Nephron (organoid): Measurements from ENCODE around the gene C5AR2.
"Not testable (repeated sequence)": the region's sequence is repeated elsewhere in the genome, so short reads cannot be mapped to it uniquely, and the experiment has no call there.

ENCODE experiments used
- H3K27ac Mint-ChIP-seq, 3 experiments: 2 replicates each; pipeline ENCODE4 v1.8.0; 2020; ENCODE audit warnings: mixed read lengths in 3 of 3, mild to moderate bottlenecking in 2 of 3, moderate library complexity in 1 of 3
- H3K27me3 Mint-ChIP-seq: 2 replicates; pipeline ENCODE4 v1.8.0; 2021; ENCODE audit warnings: low read depth, mild to moderate bottlenecking, moderate library complexity, mixed read lengths
- H3K36me3 Mint-ChIP-seq: 2 replicates; pipeline ENCODE4 v1.8.0; 2020; ENCODE audit warnings: low read depth, mixed read lengths
- H3K4me1 Mint-ChIP-seq: 2 replicates; pipeline ENCODE4 v1.8.0; 2020; ENCODE audit warnings: mixed read lengths
- H3K4me3 Mint-ChIP-seq, 3 experiments: 2 replicates each; pipeline ENCODE4 v1.8.0; 2020; ENCODE audit warnings: mild to moderate bottlenecking in 3 of 3, mixed read lengths in 3 of 3, moderate library complexity in 2 of 3
- H3K9me3 Mint-ChIP-seq: 2 replicates; pipeline ENCODE4 v1.8.0; 2020; ENCODE audit warnings: mixed read lengths
- CTCF ChIP-seq, 3 experiments: fragments of 200-600 bp; sonication (generic); IDR thresholded peaks; one replicate each; pipeline ENCODE4 v1.5.0; 2021; ENCODE audit warnings: antibody characterized with exemption in 3 of 3; ENCODE audit not compliant: unreplicated experiment in 3 of 3

Gene C5AR2

GRCh38 chr19:47378246-47378645, 46.3 kb downstream of the C5AR2 start:
- H3K36me3 Mint-ChIP-seq, result peaks cover 37% of the 10 kb centered on the region
- H3K4me3 Mint-ChIP-seq, result no peak overlapping the region
- no peak overlapping the region for H3K27ac Mint-ChIP-seq
- no peak for TF ChIP-seq CTCF (IDR thresholded peaks at IDR 0.05; ENCODE audit: unreplicated experiment in 3 of 3)
- no peaks in the 10 kb centered on the region for H3K9me3 Mint-ChIP-seq
- H3K27me3 Mint-ChIP-seq, result no peaks in the 10 kb centered on the region
- no peaks in the 10 kb centered on the region for H3K4me1 Mint-ChIP-seq

- TF ChIP-seq CTCF (IDR thresholded peaks at IDR 0.05; ENCODE audit: unreplicated experiment in 3 of 3), result no peak
- no peaks in the 10 kb centered on the region for H3K27me3 Mint-ChIP-seq
- H3K4me3 Mint-ChIP-seq, result no peak overlapping the region
- H3K36me3 Mint-ChIP-seq, result peaks cover 35% of the 10 kb centered on the region
- no peaks in the 10 kb centered on the region for H3K9me3 Mint-ChIP-seq
- H3K4me1 Mint-ChIP-seq, result no peaks in the 10 kb centered on the region
- H3K27ac Mint-ChIP-seq, result no peak overlapping the region
Measured at GRCh38 chr19:47379381-47379938, 47.5 kb downstream of the C5AR2 start.

GRCh38 chr19:47380559-47380958, 48.6 kb downstream of the C5AR2 start:
- H3K27me3 Mint-ChIP-seq, result no peaks in the 10 kb centered on the region
- H3K9me3 Mint-ChIP-seq, result no peaks in the 10 kb centered on the region

GRCh38 chr19:47381121-47381520, 49.1 kb downstream of the C5AR2 start:
- Mint-ChIP-seq H3K4me3 (no peak overlapping the region), H3K9me3 (no peaks in the 10 kb centered on the region), H3K4me1 (no peaks in the 10 kb centered on the region), H3K36me3 (peaks cover 29% of the 10 kb centered on the region), H3K27me3 (no peaks in the 10 kb centered on the region), H3K27ac (no peak overlapping the region)
- TF ChIP-seq CTCF (IDR thresholded peaks at IDR 0.05; ENCODE audit: unreplicated experiment in 3 of 3), result no peak

More at GRCh38 chr19:47380559-47380958, 48.6 kb downstream of the C5AR2 start:
- Mint-ChIP-seq H3K4me1 (no peaks in the 10 kb centered on the region), H3K36me3 (peaks cover 32% of the 10 kb centered on the region), H3K4me3 (no peak overlapping the region), H3K27ac (no peak overlapping the region)
- no peak for TF ChIP-seq CTCF (IDR thresholded peaks at IDR 0.05; ENCODE audit: unreplicated experiment in 3 of 3)

- TF ChIP-seq CTCF (IDR thresholded peaks at IDR 0.05; ENCODE audit: unreplicated experiment in 3 of 3), result no peak
- Mint-ChIP-seq H3K4me1 (no peaks in the 10 kb centered on the region), H3K36me3 (peaks cover 28% of the 10 kb centered on the region), H3K9me3 (no peaks in the 10 kb centered on the region), H3K27ac (no peak overlapping the region), H3K27me3 (no peaks in the 10 kb centered on the region), H3K4me3 (no peak overlapping the region)
Measured at GRCh38 chr19:47381653-47382279, 49.8 kb downstream of the C5AR2 start.

GRCh38 chr19:47383890-47384289, 51.9 kb downstream of the C5AR2 start:
- H3K36me3 Mint-ChIP-seq, result peaks cover 20% of the 10 kb centered on the region
- H3K27ac Mint-ChIP-seq, H3K9me3 Mint-ChIP-seq, H3K4me1 Mint-ChIP-seq, H3K4me3 Mint-ChIP-seq, H3K27me3 Mint-ChIP-seq: not testable (repeated sequence)

GRCh38 chr19:47384533-47384932, 52.6 kb downstream of the C5AR2 start:
- H3K4me3 Mint-ChIP-seq, H3K9me3 Mint-ChIP-seq, H3K27ac Mint-ChIP-seq, H3K4me1 Mint-ChIP-seq, H3K27me3 Mint-ChIP-seq: not testable (repeated sequence)
- peaks cover 20% of the 10 kb centered on the region for H3K36me3 Mint-ChIP-seq

GRCh38 chr19:47386582-47386981, 54.6 kb downstream of the C5AR2 start:
- not testable (repeated sequence) for H3K4me3 Mint-ChIP-seq, H3K27me3 Mint-ChIP-seq, H3K36me3 Mint-ChIP-seq, H3K9me3 Mint-ChIP-seq, H3K4me1 Mint-ChIP-seq, H3K27ac Mint-ChIP-seq

GRCh38 chr19:47387623-47388022, 55.6 kb downstream of the C5AR2 start:
- not testable (repeated sequence) for H3K27ac Mint-ChIP-seq, H3K4me1 Mint-ChIP-seq, H3K9me3 Mint-ChIP-seq, H3K4me3 Mint-ChIP-seq, H3K36me3 Mint-ChIP-seq
- H3K27me3 Mint-ChIP-seq, result peaks cover 11% of the 10 kb centered on the region

- H3K27ac Mint-ChIP-seq, H3K4me3 Mint-ChIP-seq, H3K9me3 Mint-ChIP-seq, H3K4me1 Mint-ChIP-seq, H3K36me3 Mint-ChIP-seq: not testable (repeated sequence)
- peaks cover 22% of the 10 kb centered on the region for H3K27me3 Mint-ChIP-seq
Measured at GRCh38 chr19:47388721-47389120, 56.7 kb downstream of the C5AR2 start.
